IMR-90 (cell line): ENCODE measurements around the gene HDAC2. TPM values are rescaled to one million over a fixed set of nuclear protein-coding genes. Genes with fewer than 3 reads are reported as not detected.

ENCODE experiments used
- ATAC-seq: fragments of 200-7000 bp; cut with Tn5 transposase; 2 replicates; pipeline ENCODE4 v1.9.1; 2020; ENCODE audit warnings: low read depth, mild to moderate bottlenecking, moderate library complexity
- BruUV-seq: library from RNA; stranded (reverse); fragments of 400-500 nt; replicated peaks from 2 replicates; lab custom pipeline; 2021; lab: Mats Ljungman, UMichigan
- CTCF ChIA-PET: fragments of 300-600 bp; formaldehyde crosslinking; extraction: SDS; loops from one replicate; lab custom pipeline; 2021; ENCODE audit warnings: antibody characterized with exemption; lab: Yijun Ruan, JAX
- POLR2A ChIA-PET: fragments of 300-600 bp; sonication (Branson Sonifier 250); formaldehyde crosslinking; loops from one replicate; lab custom pipeline; 2022; ENCODE audit warnings: antibody characterized with exemption; ENCODE audit not compliant: unreplicated experiment; lab: Charles Lee
- DNase-seq: peaks from one replicate; pipeline ENCODE4 v3.0.0; 2013
- H2AFZ ChIP-seq: replicated peaks from 2 replicates; pipeline ENCODE3; 2013; ENCODE audit warnings: low read length, mild to moderate bottlenecking; ENCODE audit not compliant: poor library complexity
- H2AK5ac ChIP-seq: 2 replicates; pipeline ENCODE4 v1.6.1; 2013; ENCODE audit warnings: low read depth, low read length, inconsistent platforms
- H2AK9ac ChIP-seq: replicated peaks from 2 replicates; pipeline ENCODE3; 2013; ENCODE audit warnings: mild to moderate bottlenecking, low read depth, low read length, moderate library complexity; ENCODE audit not compliant: poor library complexity
- H2BK120ac ChIP-seq: 2 replicates; pipeline ENCODE4 v1.6.1; 2013; ENCODE audit warnings: low read depth, low read length, inconsistent platforms
- H2BK15ac ChIP-seq: 3 replicates; pipeline ENCODE4 v1.6.1; 2013; ENCODE audit warnings: low read depth, low read length, inconsistent platforms
- H2BK20ac ChIP-seq: 2 replicates; pipeline ENCODE4 v1.6.1; 2013; ENCODE audit warnings: low read depth, mild to moderate bottlenecking, inconsistent platforms, low read length, moderate library complexity
- H2BK5ac ChIP-seq: 2 replicates; pipeline ENCODE4 v1.6.1; 2013; ENCODE audit warnings: mild to moderate bottlenecking, low read depth, low read length, inconsistent platforms; ENCODE audit not compliant: poor library complexity, severe bottlenecking
- H3K14ac ChIP-seq: replicated peaks from 2 replicates; pipeline ENCODE4 v1.6.1; 2013; ENCODE audit warnings: low read depth, low read length, inconsistent platforms
- H3K18ac ChIP-seq: 2 replicates; pipeline ENCODE4 v1.6.1; 2013; ENCODE audit warnings: low read depth, low read length, control low read depth
- H3K23ac ChIP-seq: 2 replicates; pipeline ENCODE4 v1.6.1; 2013; ENCODE audit warnings: low read depth, low read length, inconsistent platforms
- H3K27ac ChIP-seq: 2 replicates; pipeline ENCODE4 v1.5.1; 2013; ENCODE audit warnings: mild to moderate bottlenecking, control low read depth, low read length; ENCODE audit not compliant: insufficient read depth
- H3K27me3 ChIP-seq: 2 replicates; pipeline ENCODE4 v1.6.1; 2013; ENCODE audit warnings: low read length; ENCODE audit not compliant: control insufficient read depth, insufficient read depth
- H3K36me3 ChIP-seq: 2 replicates; pipeline ENCODE4 v1.6.1; 2013; ENCODE audit warnings: low read length, mixed read lengths; ENCODE audit not compliant: control insufficient read depth, insufficient read depth
- H3K4ac ChIP-seq: 2 replicates; pipeline ENCODE4 v1.6.1; 2013; ENCODE audit warnings: low read depth, low read length, inconsistent platforms
- H3K4me1 ChIP-seq: 2 replicates; pipeline ENCODE4 v1.6.1; 2013; ENCODE audit warnings: low read length, mixed read lengths; ENCODE audit not compliant: control insufficient read depth, insufficient read depth
- H3K4me2 ChIP-seq: 2 replicates; pipeline ENCODE4 v1.6.1; 2013; ENCODE audit warnings: low read depth, mild to moderate bottlenecking, control low read depth, low read length, moderate library complexity
- H3K4me3 ChIP-seq: 2 replicates; pipeline ENCODE4 v1.5.1; 2013; ENCODE audit warnings: low read depth, mild to moderate bottlenecking, control low read depth, low read length, moderate library complexity; ENCODE audit not compliant: insufficient read depth
- H3K56ac ChIP-seq: 2 replicates; pipeline ENCODE4 v1.6.1; 2013; ENCODE audit warnings: low read length, inconsistent platforms; ENCODE audit not compliant: insufficient read depth; ENCODE audit errors: extremely low read depth
- H3K79me1 ChIP-seq, 2 experiments: 2 replicates each; pipeline ENCODE4 v1.6.1; 2013; ENCODE audit warnings: low read length in 2 of 2, inconsistent platforms in 1 of 2, low read depth in 1 of 2
- H3K9ac ChIP-seq: 2 replicates; pipeline ENCODE4 v1.6.1; 2013; ENCODE audit warnings: low read depth, low read length, control low read depth
- H3K9me1 ChIP-seq: 2 replicates; pipeline ENCODE4 v1.6.1; 2013; ENCODE audit warnings: low read length, inconsistent platforms; ENCODE audit not compliant: insufficient read depth
- H3K9me3 ChIP-seq: 2 replicates; pipeline ENCODE4 v1.6.1; 2013; ENCODE audit warnings: low read length; ENCODE audit not compliant: control insufficient read depth, insufficient read depth
- H4K20me1 ChIP-seq: 2 replicates; pipeline ENCODE4 v1.6.1; 2013; ENCODE audit warnings: low read length, inconsistent platforms; ENCODE audit not compliant: insufficient read depth
- H4K5ac ChIP-seq: 2 replicates; pipeline ENCODE4 v1.6.1; 2013; ENCODE audit warnings: mild to moderate bottlenecking, low read depth, low read length, control low read depth
- H4K8ac ChIP-seq, 2 experiments: 2 replicates each; pipeline ENCODE4 v1.6.1; 2013; ENCODE audit warnings: low read depth in 2 of 2, low read length in 2 of 2, control low read depth in 1 of 2, inconsistent platforms in 1 of 2
- H4K91ac ChIP-seq: 2 replicates; pipeline ENCODE4 v1.6.1; 2013; ENCODE audit warnings: low read depth, low read length, inconsistent platforms; ENCODE audit not compliant: insufficient read depth
- BHLHE40 ChIP-seq: fragments of 150-350 bp; IDR thresholded peaks from 2 replicates; pipeline ENCODE4 v1.6.1; 2016; ENCODE audit warnings: mild to moderate bottlenecking, low read depth, low read length
- CEBPB ChIP-seq: IDR thresholded peaks from 2 replicates; pipeline ENCODE4 v1.6.1; 2012; ENCODE audit warnings: low read depth, low read length, improper control_type of control experiment
- CHD1 ChIP-seq: IDR thresholded peaks from 2 replicates; pipeline ENCODE4 v1.6.1; 2012; ENCODE audit warnings: low read depth, low read length, improper control_type of control experiment
- CTCF ChIP-seq: conservative IDR thresholded peaks from 2 replicates; pipeline ENCODE4 v1.5.1; 2012; ENCODE audit warnings: mild to moderate bottlenecking, low read depth, low read length, improper control_type of control experiment
- ELK1 ChIP-seq: fragments of 150-350 bp; IDR thresholded peaks from 2 replicates; pipeline ENCODE4 v1.6.1; 2016; ENCODE audit warnings: low read depth, mild to moderate bottlenecking, low read length, moderate library complexity, borderline replicate concordance
- FOS ChIP-seq: fragments of 150-350 bp; IDR thresholded peaks from 2 replicates; pipeline ENCODE4 v1.6.1; 2016; ENCODE audit warnings: low read depth, low read length
- MAFK ChIP-seq: IDR thresholded peaks from 2 replicates; pipeline ENCODE4 v1.6.1; 2012; ENCODE audit warnings: low read depth, low read length, improper control_type of control experiment
- MAZ ChIP-seq: IDR thresholded peaks from 2 replicates; pipeline ENCODE4 v1.6.1; 2012; ENCODE audit warnings: low read depth, mild to moderate bottlenecking, low read length, improper control_type of control experiment, moderate library complexity, borderline replicate concordance
- MXI1 ChIP-seq: IDR thresholded peaks from 2 replicates; pipeline ENCODE4 v1.6.1; 2012; ENCODE audit warnings: low read depth, mild to moderate bottlenecking, low read length, moderate library complexity, borderline replicate concordance
- NFE2L2 ChIP-seq: fragments of 150-350 bp; IDR thresholded peaks from 2 replicates; pipeline ENCODE4 v1.6.1; 2016; ENCODE audit warnings: low read depth, mild to moderate bottlenecking, low read length
- POLR2A ChIP-seq: IDR thresholded peaks from 2 replicates; pipeline ENCODE4 v1.6.1; 2012; ENCODE audit warnings: mild to moderate bottlenecking, low read depth, low read length
- RAD21 ChIP-seq: IDR thresholded peaks from 2 replicates; pipeline ENCODE4 v1.6.1; 2012; ENCODE audit warnings: low read length, improper control_type of control experiment
- RCOR1 ChIP-seq: IDR thresholded peaks from 2 replicates; pipeline ENCODE4 v1.6.1; 2012; ENCODE audit warnings: mild to moderate bottlenecking, low read length, improper control_type of control experiment; ENCODE audit not compliant: insufficient replicate concordance
- RFX5 ChIP-seq: IDR thresholded peaks from 2 replicates; pipeline ENCODE4 v1.8.0; 2012; ENCODE audit warnings: low read depth, mild to moderate bottlenecking, low read length, moderate library complexity
- SMC3 ChIP-seq: fragments of 150-350 bp; IDR thresholded peaks from 2 replicates; pipeline ENCODE4 v1.6.1; 2016; ENCODE audit warnings: low read depth, mild to moderate bottlenecking, antibody characterized with exemption, low read length, moderate library complexity
- USF2 ChIP-seq: fragments of 150-350 bp; IDR thresholded peaks from 2 replicates; pipeline ENCODE4 v1.6.1; 2017; ENCODE audit warnings: mild to moderate bottlenecking, antibody characterized with exemption, low read length, low read depth
- WGBS, 2 experiments: methylation state at CpG; one replicate each; pipeline versions ENCODE4 v1.1.5 to v1.1.7; 2013; ENCODE audit warnings: missing lambda C conversion rate in 2 of 2; ENCODE audit not compliant: insufficient read length in 1 of 2; ENCODE audit errors: extremely low coverage in 2 of 2; 5-methylcytosine and 5-hydroxymethylcytosine counted together
- dilution Hi-C: fragments of 300-500 bp; cut with HindIII; formaldehyde crosslinking; loops from one replicate; pipeline ENCODE4 v1.14.3; 2018; ENCODE audit warnings: low sequenced_read_pairs; ENCODE audit not compliant: unreplicated experiment
- in situ Hi-C: fragments of 300-500 bp; cut with MboI; formaldehyde crosslinking; loops from 3 replicates; pipeline ENCODE4 v1.14.3; 2019; ENCODE audit warnings: low sequenced_read_pairs, inconsistent platforms, mixed read lengths
- intact Hi-C: fragments of 100-400 bp; cut with micrococcal nuclease; formaldehyde crosslinking; loops from 2 replicates; pipeline ENCODE4 v1.10.0; 2022
- polyA plus RNA-seq, 3 experiments: library from polyadenylated mRNA; depleted of rRNA; stranded (reverse); fragments of >200 nt; gene quantifications; 2 replicates each; pipeline ENCODE4 v1.2.3, GENCODE V29; 2012; ENCODE audit warnings: low replicate concordance in 1 of 3
- total RNA-seq: library from RNA; depleted of rRNA; stranded (reverse); fragments of >200 nt; gene quantifications from 2 replicates; pipeline ENCODE4 v1.2.3, GENCODE V29; 2012

Gene HDAC2
- total and polyA plus RNA-seq, 2 of the 4 experiments (the other 2 are of a cell fraction), result 72.6 to 122 TPM

GRCh38 chr6:113893866-113894265 lies 77.1 kb downstream of the HDAC2 start:
- Histone ChIP-seq H4K5ac (no peak overlapping the region), H3K27ac (no peak overlapping the region), H3K4ac (no peak overlapping the region), H4K8ac (no peak overlapping the region), H3K4me2 (no peak overlapping the region), H3K9ac (no peak overlapping the region), H3K4me3 (no peak overlapping the region), H3K9me1 (no peaks in the 10 kb centered on the region), H4K91ac (no peak overlapping the region), H2AK9ac (no peak overlapping the region), H2BK120ac (no peak overlapping the region), H3K14ac (no peak overlapping the region), H3K36me3 (no peaks in the 10 kb centered on the region), H3K18ac (no peak overlapping the region), H3K9me3 (0 out of 2 replicates have a peak, but pooled peaks cover 5% of the 10 kb centered on the region), H3K79me1 (no peaks in the 10 kb centered on the region), H3K4me1 (peaks cover 2% of the 10 kb centered on the region; the same call in 1 of the 2 replicates), H4K20me1 (no peaks in the 10 kb centered on the region), H3K23ac (no peak overlapping the region), H3K56ac (no peak overlapping the region), H2AFZ (no peak overlapping the region), H2BK20ac (no peak overlapping the region), H2AK5ac (no peak overlapping the region), H2BK15ac (no peak overlapping the region), H3K27me3 (no peaks in the 10 kb centered on the region), H2BK5ac (no peak overlapping the region)
- CTCF ChIA-PET, result no interaction called here
- in situ Hi-C loops (no loop called here), intact Hi-C loops (no loop called here), dilution Hi-C loops (no loop called here)
- DNase-seq (peak; percentile 68), ATAC-seq (peak; percentile 60)
- TF ChIP-seq CHD1, result no peak
- TF ChIP-seq NFE2L2, result peak; percentile 50; the same call in 1 of the 2 replicates
- TF ChIP-seq POLR2A, result no peak
- TF ChIP-seq SMC3, result no peak
- TF ChIP-seq RFX5, result no peak
- peak; percentile 84 for TF ChIP-seq MAFK
- no peak for TF ChIP-seq RCOR1
- no peak for TF ChIP-seq MXI1
- TF ChIP-seq USF2, result no peak
- no peak for TF ChIP-seq CTCF
- no peak for TF ChIP-seq RAD21
- no peak for TF ChIP-seq ELK1
- no peak for TF ChIP-seq MAZ
- TF ChIP-seq BHLHE40, result no peak
- no peak for TF ChIP-seq FOS
- no peak for TF ChIP-seq CEBPB
- POLR2A ChIA-PET, result no interaction called here
- no CpG with 5 or more reads among the region's 3 CpGs for WGBS, 2 experiments
- no TSS peak for BruUV-seq
